Measurements from ENCODE around the gene CDYL. TPM values are rescaled to one million over a fixed set of nuclear protein-coding genes. Genes with fewer than 3 reads are reported as not detected.

The CDYL gene, protein sequence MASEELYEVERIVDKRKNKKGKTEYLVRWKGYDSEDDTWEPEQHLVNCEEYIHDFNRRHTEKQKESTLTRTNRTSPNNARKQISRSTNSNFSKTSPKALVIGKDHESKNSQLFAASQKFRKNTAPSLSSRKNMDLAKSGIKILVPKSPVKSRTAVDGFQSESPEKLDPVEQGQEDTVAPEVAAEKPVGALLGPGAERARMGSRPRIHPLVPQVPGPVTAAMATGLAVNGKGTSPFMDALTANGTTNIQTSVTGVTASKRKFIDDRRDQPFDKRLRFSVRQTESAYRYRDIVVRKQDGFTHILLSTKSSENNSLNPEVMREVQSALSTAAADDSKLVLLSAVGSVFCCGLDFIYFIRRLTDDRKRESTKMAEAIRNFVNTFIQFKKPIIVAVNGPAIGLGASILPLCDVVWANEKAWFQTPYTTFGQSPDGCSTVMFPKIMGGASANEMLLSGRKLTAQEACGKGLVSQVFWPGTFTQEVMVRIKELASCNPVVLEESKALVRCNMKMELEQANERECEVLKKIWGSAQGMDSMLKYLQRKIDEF
- total RNA-seq: 24.9 and 28.2 TPM in 2 replicates

DNA sequence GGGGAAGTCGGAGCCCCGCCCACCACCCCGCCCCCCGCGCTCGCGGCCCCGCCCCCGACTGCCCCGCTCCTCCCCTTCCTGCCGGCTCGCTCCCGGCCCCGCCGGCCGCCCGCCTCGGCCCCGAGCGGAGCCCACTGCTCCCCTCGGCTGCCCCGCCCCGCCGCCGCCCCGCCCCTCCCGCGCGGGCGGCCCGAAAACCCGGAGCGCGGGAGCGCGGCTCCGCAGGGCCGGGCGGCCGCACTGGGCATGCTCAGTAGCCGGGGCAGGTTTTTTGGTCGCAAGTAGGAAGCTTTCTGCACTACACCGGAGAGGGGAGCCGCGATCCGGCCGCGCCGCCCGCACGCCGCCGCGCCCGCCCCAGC is at the start of gene CDYL:
Gene CDYL (plus strand): TSS at position 274 of the 362 bp plus-strand sequence. CDS start 380 bp downstream, outside the sequence.

DNA sequence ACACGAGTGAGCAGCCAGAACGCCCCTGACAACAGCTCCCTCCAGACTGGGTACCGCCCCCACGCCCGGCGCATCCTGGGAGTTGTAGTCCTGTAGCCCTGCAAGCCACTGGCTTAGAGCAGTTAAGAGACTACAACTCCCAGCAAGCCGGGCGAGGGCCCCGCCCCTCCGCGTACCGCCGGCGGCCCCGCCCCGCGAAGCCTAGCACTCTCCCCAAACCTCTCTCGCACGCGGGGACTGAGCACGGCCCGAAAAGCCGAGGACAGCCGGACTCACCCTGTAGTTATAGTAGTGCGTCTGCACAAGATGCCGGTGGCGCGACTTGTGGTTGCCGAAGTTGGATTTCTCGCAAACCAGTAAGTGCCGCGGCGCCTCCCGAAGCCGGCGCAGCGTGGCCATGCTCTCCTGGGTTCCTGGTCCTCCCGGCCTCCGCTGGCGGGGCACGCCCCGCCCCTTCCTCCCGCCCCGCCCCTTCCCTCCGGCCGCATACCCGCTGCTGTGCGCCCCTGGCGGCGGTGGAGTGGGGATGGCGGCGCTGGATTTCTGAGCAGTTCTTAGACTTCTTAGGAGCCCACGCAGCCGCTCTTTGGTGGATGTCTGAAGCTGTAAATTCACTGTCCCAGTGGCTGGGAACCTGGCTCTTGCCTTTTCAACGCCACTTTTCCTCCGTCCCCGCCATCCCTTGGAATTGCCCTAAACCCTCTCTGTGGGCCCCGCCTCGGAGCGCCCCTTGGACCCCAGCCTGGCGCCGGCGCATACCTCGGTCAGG is 227.6 kb downstream of the CDYL start, which contains the start of gene RPP40:
Gene RPP40 (minus strand): TSS at position 434 of the 769 bp plus-strand sequence. CDS start 35 bp downstream, at position 399.

Other genes starting within 250 kb of the CDYL start
- gene RPP40, start 227.6 kb downstream of the CDYL start, total RNA-seq: 8.9 and 14.4 TPM in 2 replicates

Measured in uterine smooth muscle cell (primary cell).